D341Med (cell line): ENCODE measurements around the gene PPP1R11.
"Not testable (repeated sequence)": the region's sequence is repeated elsewhere in the genome, so short reads cannot be mapped to it uniquely, and the experiment has no call there.

Experiments
- DNase-seq: peaks from one replicate; pipeline ENCODE4 v3.0.0; 2012; ENCODE audit warnings: low spot score

PPP1R11 gene

GRCh38 chr6:30097902-30098768 is 31.1 kb downstream of the PPP1R11 start:
- no peak for DNase-seq

DNA sequence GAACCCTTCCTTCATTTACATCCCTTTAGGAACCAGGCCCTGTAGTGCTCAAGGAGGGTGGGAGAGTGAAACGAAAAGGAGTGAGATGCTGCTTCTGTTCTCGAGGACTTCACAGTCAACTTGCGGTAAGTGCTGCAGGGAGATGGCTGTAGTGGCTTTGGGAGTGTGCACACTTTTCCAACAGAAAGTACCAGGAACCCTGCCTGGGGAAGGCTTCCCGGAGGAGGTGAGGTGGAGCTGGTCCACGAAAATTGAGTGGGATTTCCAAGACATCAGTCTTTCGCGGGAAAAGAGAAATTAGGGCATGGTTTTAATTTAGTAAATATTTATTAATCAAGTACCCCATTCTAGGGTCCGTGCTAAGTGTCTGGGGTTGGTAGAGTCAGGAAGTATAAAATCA is 33.2 kb downstream of the PPP1R11 start:
- no peak for DNase-seq

- DNase-seq, result peak; percentile 40
These were observed 33.8 kb downstream of the PPP1R11 start for GRCh38 chr6:30100585-30101443.

DNA sequence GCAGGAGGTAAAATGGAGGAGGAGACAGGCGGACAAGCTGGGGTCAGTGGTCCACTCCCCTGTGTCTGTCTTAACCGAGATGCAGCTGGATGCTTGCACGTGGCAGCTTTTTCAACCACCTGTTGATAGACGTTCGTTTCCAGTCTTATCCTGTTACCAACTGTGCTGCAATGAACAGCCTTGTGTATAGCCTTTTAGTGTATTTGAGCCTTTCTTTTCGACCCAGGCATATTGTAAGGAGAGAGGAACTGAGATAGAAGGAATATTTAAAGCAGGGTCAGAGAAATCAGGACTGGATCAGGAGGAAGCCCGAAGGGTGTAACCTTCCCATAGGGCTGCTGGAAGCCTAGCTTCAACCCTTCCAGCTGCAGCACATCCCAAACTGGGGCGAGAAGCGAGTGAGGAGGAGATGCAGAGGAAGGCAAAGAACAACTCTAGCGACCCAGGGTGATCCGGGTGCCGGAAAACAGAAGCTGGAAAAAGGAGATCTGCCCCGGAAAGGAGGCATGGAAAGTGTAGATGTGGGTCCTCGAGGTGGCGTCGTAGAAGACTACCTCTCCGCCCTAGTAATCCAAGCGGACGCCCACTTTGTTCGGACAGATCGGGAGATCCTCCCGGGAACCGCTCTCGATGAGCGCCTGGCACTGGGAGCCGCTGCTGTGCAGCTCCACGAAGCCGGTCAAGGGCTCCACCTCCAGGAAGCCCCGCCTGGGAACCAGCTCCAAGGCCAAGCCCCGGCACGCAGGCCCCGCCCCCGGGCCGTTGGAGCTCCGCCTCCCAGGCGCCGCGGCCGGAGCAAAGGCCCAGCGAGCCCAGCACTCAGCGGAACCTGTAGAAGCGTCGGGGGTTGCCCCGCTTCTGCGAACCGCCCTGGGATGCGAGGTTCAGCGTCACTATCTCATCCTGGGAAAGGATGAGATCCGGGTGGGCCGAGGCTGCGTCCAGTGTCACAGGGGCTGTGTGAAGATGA is 34.7 kb downstream of the PPP1R11 start:
- DNase-seq, result peak; percentile 84

DNA sequence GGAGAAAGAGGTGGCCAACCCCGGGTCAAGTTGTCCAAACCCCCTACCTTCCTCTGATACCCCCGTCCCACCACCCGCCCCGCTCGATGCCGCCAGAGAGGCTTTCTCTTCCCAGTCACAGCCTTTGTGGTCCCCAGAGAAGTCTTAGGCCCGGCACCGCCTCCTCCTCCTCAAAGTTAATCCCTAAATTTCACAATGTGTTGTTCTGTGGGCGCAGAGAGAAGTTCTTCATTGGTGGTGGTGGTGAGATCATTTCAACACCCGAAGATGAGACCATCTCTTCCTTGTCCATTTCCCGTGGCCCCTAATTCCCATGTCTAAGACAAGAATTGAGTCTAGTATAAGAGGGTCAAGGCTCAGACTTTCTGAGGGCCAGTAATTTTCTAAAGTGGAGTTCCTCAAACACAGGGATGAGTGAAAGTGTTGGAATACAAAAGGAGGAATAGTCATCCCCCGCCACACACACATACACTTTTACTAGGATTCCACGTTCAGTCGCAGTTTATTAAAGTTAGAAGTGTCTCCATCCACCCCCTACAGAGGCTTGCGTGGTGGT is 35.5 kb downstream of the PPP1R11 start:
- peak; percentile 59 for DNase-seq

- peak; percentile 86 for DNase-seq
These were observed 36.2 kb downstream of the PPP1R11 start for GRCh38 chr6:30102970-30103871.

- DNase-seq, result no peak
These were observed 36.8 kb downstream of the PPP1R11 start for GRCh38 chr6:30103872-30104179.

DNA sequence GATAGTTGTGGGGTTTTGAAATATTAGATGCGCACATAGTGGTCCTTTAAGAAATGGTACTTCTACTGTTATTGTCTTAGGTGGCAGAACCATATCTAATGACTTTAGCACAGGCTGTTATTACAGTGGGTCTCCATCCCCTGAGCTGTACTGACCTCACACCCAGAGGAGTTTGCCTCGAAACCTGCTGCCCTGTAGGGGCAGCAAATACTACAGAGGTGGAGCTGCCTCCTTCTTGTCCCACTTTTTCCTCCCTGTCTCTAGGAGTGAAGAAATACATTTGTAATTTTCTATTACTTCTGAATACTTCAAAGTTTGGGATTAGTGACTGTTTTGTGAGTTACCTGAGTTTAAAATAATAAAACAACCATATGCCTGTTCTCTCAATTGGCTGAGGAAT is 37.7 kb downstream of the PPP1R11 start:
- no peak for DNase-seq

DNA sequence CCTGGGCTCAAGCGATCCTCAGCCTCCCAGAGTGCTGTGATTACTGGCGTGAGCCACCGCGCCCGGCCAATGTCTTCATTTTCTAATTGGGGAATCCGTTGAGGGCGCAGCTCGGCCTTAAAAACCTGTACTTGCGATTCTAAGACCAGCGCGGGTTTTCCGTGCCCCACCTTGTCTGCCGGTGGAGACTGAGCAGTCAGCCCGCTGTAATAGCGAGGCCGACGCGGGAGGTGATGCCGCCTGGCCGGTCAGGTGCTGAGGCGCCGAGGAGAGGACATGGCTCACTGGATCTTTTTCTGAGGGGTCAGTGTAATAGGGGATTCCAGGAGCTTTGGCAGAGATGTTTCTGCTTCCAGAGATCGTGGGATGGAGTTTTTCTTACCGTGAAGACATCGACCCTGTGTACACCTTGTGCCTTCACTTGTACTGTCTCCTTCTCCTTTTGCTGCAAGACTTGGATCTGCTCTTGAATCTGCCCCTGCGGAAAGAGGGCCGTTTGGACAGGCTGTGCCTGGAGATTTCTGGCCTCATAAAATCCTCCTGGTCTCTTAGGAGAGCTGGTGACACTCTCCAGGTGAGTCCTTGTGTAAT is 44.4 kb downstream of the PPP1R11 start:
- DNase-seq, result no peak

GRCh38 chr6:30112402-30112994 is 45.5 kb downstream of the PPP1R11 start:
- DNase-seq, result no peak

DNA sequence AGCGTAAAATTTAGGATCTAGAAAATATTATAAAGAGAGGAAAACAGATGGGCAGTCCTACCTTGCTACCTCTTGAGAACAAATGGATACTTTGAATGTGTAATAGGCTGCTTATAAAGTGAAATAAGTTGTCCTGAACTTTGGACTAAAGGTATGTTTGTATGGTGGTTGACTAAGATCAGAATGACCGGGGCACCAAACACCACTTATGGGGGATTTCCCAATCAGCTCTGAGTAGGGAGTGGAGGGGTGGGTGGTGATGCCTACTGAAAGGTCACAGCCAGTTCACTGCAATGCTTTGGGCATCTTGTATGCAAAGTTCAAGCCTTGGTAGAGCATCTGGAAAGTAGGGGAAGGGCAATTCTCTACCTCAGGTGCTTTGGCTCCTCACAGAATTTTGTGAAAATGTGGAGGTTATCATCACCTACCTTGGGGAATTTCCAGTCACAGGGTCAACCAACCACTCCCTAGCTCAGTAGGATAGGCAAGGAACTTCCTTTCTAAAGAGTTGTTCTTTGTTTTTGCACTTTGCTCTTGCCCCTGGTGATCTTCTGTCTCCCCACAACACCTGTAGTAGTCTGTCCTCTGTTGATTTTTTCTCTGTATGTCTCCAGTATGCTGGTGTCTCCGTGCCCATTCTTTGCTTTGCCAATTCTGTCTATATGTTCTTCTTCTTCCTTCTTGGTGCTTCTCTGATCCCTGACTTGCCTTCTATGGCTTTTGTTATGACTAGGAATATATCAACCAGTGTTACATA is 46.2 kb downstream of the PPP1R11 start, which contains the start of gene TRIM31:
TSS of gene TRIM31 (minus strand) at position 88 of the 757 bp plus-strand sequence. CDS start 285 bp downstream, outside the sequence.
- DNase-seq, result no peak

DNA sequence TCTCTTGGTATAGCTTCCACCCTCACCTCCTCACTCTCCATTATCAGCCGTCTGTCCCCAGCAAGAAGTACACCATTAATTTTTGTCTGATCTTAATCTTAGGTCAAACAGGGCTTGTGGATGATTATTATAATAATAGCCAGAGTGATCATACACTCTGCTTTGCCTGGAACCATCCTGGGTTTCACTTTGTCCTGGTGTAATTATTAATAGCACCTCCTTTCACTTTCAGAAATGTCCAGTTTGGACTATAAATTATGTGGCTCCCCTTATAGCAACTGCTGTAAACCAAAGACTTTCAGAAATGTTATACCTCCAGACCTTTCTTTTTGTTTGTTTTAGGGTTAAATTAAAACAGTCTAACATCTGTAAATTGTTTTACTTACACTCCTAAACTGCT is 46.8 kb downstream of the PPP1R11 start:
- DNase-seq, result no peak

GRCh38 chr6:30116724-30117123 is 49.7 kb downstream of the PPP1R11 start:
- DNase-seq, result no peak

- DNase-seq, result not testable (repeated sequence)
These were observed 51.7 kb downstream of the PPP1R11 start for GRCh38 chr6:30118691-30119090.
